T-cell (primary cell): Measurements from ENCODE around the gene UNCX. TPM values are rescaled to one million over a fixed set of nuclear protein-coding genes. Genes with fewer than 3 reads are reported as not detected.

Experiments used
- ATAC-seq, 4 experiments: fragments of 200-7000 bp in 3 of 4; fragments of 150-1000 bp in 1 of 4; cut with Tn5 transposase; replicated peaks in 1 of 4; 1 replicate in 3 of 4; 2 replicates in 1 of 4; pipeline ENCODE4 v1.10.0; 2021; ENCODE audit warnings: moderate library complexity in 3 of 4, mild to moderate bottlenecking in 2 of 4, moderate number of reproducible peaks in 1 of 4
- CTCF ChIA-PET, 2 donors: fragments of 300-600 bp; sonication (Branson Sonifier 250); formaldehyde crosslinking; loops; one replicate each; lab custom pipeline; 2022; ENCODE audit warnings: antibody characterized with exemption in 2 of 2; lab: Charles Lee
- POLR2A ChIA-PET, 2 donors: fragments of 300-600 bp; sonication (Branson Sonifier 250); formaldehyde crosslinking; loops; one replicate each; lab custom pipeline; 2022; ENCODE audit warnings: antibody characterized with exemption in 2 of 2; lab: Charles Lee
- DNase-seq, 35 experiments: peaks; one replicate each; pipeline versions ENCODE4 v3.0.0 to v3.0.0-alpha.2; 2013 to 2023
- H3K27ac ChIP-seq: one replicate; pipeline ENCODE4 v1.5.1; 2013; ENCODE audit warnings: low read length
- H3K27me3 ChIP-seq, 2 experiments: replicated peaks in 1 of 2; 1 replicate in 1 of 2; 2 replicates in 1 of 2; pipeline versions ENCODE4 v1.6.1 to v1.7.0; 2013; ENCODE audit warnings: low read length in 1 of 2, mixed read lengths in 1 of 2; ENCODE audit not compliant: control insufficient read depth in 2 of 2, insufficient read depth in 2 of 2; ENCODE audit errors: extremely low read depth in 1 of 2
- H3K36me3 ChIP-seq, 2 donors: 1 replicate in 1 of 2; 2 replicates in 1 of 2; pipeline versions ENCODE4 v1.6.1 to v1.7.0; 2013; ENCODE audit warnings: low read length in 1 of 2; ENCODE audit not compliant: control insufficient read depth in 2 of 2, insufficient read depth in 1 of 2; ENCODE audit errors: extremely low read depth in 1 of 2
- H3K4me1 ChIP-seq, 2 experiments: 1 replicate in 1 of 2; 2 replicates in 1 of 2; pipeline versions ENCODE4 v1.6.1 to v1.7.0; 2013; ENCODE audit warnings: low read length in 2 of 2, mixed read lengths in 1 of 2; ENCODE audit not compliant: insufficient read depth in 2 of 2, control insufficient read depth in 1 of 2; ENCODE audit errors: extremely low read depth in 1 of 2
- H3K4me3 ChIP-seq, 2 donors: 1 replicate in 1 of 2; 2 replicates in 1 of 2; pipeline versions ENCODE4 v1.5.1 to v1.7.0; 2013; ENCODE audit warnings: mild to moderate bottlenecking in 2 of 2, low read length in 1 of 2, moderate library complexity in 1 of 2; ENCODE audit not compliant: control insufficient read depth in 1 of 2; ENCODE audit errors: extremely low read depth in 1 of 2
- H3K9me3 ChIP-seq: 2 replicates; pipeline ENCODE4 v1.7.0; 2013
- H3K27ac Mint-ChIP-seq, 2 donors: one replicate each; pipeline ENCODE4 v1.8.0; 2020 to 2021; ENCODE audit warnings: mild to moderate bottlenecking in 2 of 2, mixed read lengths in 2 of 2
- H3K27me3 Mint-ChIP-seq, 2 donors: one replicate each; pipeline ENCODE4 v1.8.0; 2021 to 2022; ENCODE audit warnings: mixed read lengths in 2 of 2
- H3K36me3 Mint-ChIP-seq: one replicate; pipeline ENCODE4 v1.8.0; 2021; ENCODE audit warnings: mixed read lengths
- H3K4me1 Mint-ChIP-seq, 3 donors: one replicate each; pipeline ENCODE4 v1.8.0; 2020 to 2022; ENCODE audit warnings: mixed read lengths in 3 of 3, mild to moderate bottlenecking in 1 of 3
- H3K4me3 Mint-ChIP-seq, 3 donors: one replicate each; pipeline ENCODE4 v1.8.0; 2020 to 2022; ENCODE audit warnings: mild to moderate bottlenecking in 3 of 3, mixed read lengths in 3 of 3, moderate library complexity in 3 of 3
- H3K9me3 Mint-ChIP-seq, 3 donors: one replicate each; pipeline ENCODE4 v1.8.0; 2020 to 2022; ENCODE audit warnings: mixed read lengths in 3 of 3
- WGBS: methylation state at CpG from one replicate; pipeline ENCODE4 v1.1.5; 2013; ENCODE audit warnings: missing lambda C conversion rate; ENCODE audit not compliant: insufficient coverage; 5-methylcytosine and 5-hydroxymethylcytosine counted together
- total RNA-seq, 35 experiments: library from RNA in 6 of 35; stranded (reverse) in 6 of 35; fragments of 120-200 nt in 1 of 35; gene quantifications; one replicate each; pipeline versions ENCODE4 v1.2.1 to v1.2.4 and lab custom pipeline; 2013 to 2026

Gene UNCX
- total RNA-seq, 5 donors from 2014 or later (not counting 1 experiment from before 2014, with no cell fraction given): not detected

GRCh38 chr7:1281068-1281467 lies 48.4 kb downstream of the UNCX start:
- POLR2A ChIA-PET: no interaction called here
- peaks cover 0 to 10% (median 5%) of the 10 kb centered on the region in 3 donors for H3K9me3 Mint-ChIP-seq
- no peak overlapping the region for H3K27ac ChIP-seq

GRCh38 chr7:1282679-1283078 lies 50.0 kb downstream of the UNCX start:
- WGBS: 80% methylated on average over 2 of the region's 5 CpGs
- Histone ChIP-seq H3K4me1 (no peaks in the 10 kb centered on the region), H3K27ac (no peak overlapping the region), H3K27me3 (peaks cover 0 to 39% of the 10 kb centered on the region in 2 experiments), H3K4me3 (no peak overlapping the region), H3K9me3 (no peaks in the 10 kb centered on the region), H3K36me3 (no peaks in the 10 kb centered on the region)
- H3K9me3 Mint-ChIP-seq: peaks cover 0 to 10% (median 5%) of the 10 kb centered on the region in 3 donors
- H3K27me3 Mint-ChIP-seq: peaks cover 6 to 15% of the 10 kb centered on the region in 2 donors
- DNase-seq: no peak
- CTCF ChIA-PET: no interaction called here
- ATAC-seq: no peak
- H3K36me3 Mint-ChIP-seq: no peaks in the 10 kb centered on the region
- H3K4me1 Mint-ChIP-seq: no peaks in the 10 kb centered on the region
- POLR2A ChIA-PET: no interaction called here
- no peak overlapping the region for H3K4me3 Mint-ChIP-seq
- H3K27ac Mint-ChIP-seq: no peak overlapping the region

More at GRCh38 chr7:1281068-1281467, 48.4 kb downstream of the UNCX start:
- Histone ChIP-seq H3K4me3 (no peak overlapping the region), H3K4me1 (no peaks in the 10 kb centered on the region), H3K27me3 (peaks cover 0 to 41% of the 10 kb centered on the region in 2 experiments), H3K36me3 (no peaks in the 10 kb centered on the region), H3K9me3 (no peaks in the 10 kb centered on the region)
- Mint-ChIP-seq H3K4me1 (no peaks in the 10 kb centered on the region), H3K27me3 (peaks cover 11 to 23% of the 10 kb centered on the region in 2 donors), H3K4me3 (no peak overlapping the region), H3K27ac (no peak overlapping the region), H3K36me3 (no peaks in the 10 kb centered on the region)
- 90% methylated on average over 4 of the region's 13 CpGs for WGBS
- ATAC-seq (no peak), DNase-seq (no peak)
- CTCF ChIA-PET: no interaction called here

DNA sequence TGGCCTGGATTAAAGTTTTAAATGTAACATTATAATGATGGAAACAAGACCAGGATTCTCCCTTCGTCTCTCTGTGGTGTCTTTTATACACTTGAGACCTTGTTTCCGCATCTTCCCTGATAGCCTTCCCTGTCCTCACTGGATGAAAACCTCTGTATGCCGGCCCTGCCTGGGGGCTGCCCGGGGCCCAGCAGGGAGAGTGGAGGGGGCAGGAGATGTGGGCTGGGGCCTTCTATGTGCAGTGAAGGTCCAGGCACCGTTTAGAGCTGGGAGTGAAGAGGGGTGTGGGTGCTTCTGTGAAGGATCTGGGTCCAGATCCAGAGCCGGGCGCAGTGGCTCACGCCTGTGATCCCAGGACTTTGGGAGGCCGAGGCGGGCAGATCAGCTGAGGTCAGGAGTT lies 50.7 kb downstream of the UNCX start:
- peaks cover 4 to 10% of the 10 kb centered on the region in 2 donors for H3K27me3 Mint-ChIP-seq
- Histone ChIP-seq H3K36me3 (no peaks in the 10 kb centered on the region), H3K4me3 (no peak overlapping the region), H3K27ac (no peak overlapping the region), H3K4me1 (no peaks in the 10 kb centered on the region), H3K27me3 (peaks cover 0 to 42% of the 10 kb centered on the region in 2 experiments), H3K9me3 (no peaks in the 10 kb centered on the region)
- no peaks in the 10 kb centered on the region for H3K4me1 Mint-ChIP-seq
- ChIA-PET POLR2A (no interaction called here), CTCF (no interaction called here)
- H3K27ac Mint-ChIP-seq: no peak overlapping the region
- DNase-seq: no peak
- ATAC-seq: no peak
- H3K36me3 Mint-ChIP-seq: no peaks in the 10 kb centered on the region
- WGBS: 73% methylated on average over 4 of the region's 10 CpGs
- no peak overlapping the region for H3K4me3 Mint-ChIP-seq
- H3K9me3 Mint-ChIP-seq: peaks cover 0 to 10% (median 5%) of the 10 kb centered on the region in 3 donors

DNA sequence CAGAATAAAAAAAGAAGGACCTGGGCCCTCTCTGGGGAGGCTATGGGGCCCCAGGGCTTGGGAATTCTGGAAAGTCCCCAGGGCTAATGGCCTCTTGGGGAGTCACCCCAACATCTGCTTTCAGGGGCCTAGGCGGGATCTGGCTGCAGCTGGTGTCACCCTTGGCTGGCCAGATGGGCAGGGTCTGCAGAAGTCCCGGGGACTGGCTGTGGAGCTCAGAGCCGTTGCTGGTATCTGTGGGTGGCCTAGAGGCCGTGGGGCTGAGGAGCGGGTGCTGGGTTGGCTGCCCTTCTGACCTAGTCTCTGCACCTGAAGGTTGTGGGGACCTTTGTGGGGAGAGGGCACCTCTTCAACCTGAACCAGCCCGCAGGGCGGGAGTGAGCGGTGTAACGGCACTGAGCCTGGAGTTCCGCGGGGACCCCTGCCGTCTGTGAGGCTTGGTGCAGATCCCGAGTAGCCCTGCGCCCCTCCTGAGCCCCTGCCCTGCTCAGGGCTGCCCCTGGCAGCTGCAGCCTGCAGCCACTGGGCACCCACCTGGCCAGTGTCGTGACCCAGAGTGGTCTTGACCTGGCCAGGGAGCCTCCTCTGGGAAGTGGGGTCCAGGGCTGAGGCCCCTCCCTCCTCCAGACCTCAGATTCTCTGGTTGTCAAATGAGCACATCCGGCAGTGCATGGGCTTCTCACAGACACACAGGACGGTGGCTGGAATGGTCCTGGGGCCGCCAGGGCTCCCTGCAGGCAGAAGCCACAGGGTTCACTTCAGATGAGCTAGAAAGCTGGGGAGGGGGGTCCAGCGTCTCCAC lies 51.5 kb downstream of the UNCX start:
- Histone ChIP-seq H3K4me1 (no peaks in the 10 kb centered on the region), H3K4me3 (no peak overlapping the region), H3K27me3 (peaks cover 0 to 46% of the 10 kb centered on the region in 2 experiments), H3K27ac (no peak overlapping the region), H3K36me3 (no peaks in the 10 kb centered on the region), H3K9me3 (no peaks in the 10 kb centered on the region)
- Mint-ChIP-seq H3K27me3 (peaks cover 0 to 4% of the 10 kb centered on the region in 2 donors), H3K4me1 (no peaks in the 10 kb centered on the region), H3K4me3 (no peak overlapping the region), H3K27ac (no peak overlapping the region), H3K9me3 (peaks cover 0 to 6% (median 5%) of the 10 kb centered on the region in 3 donors), H3K36me3 (no peaks in the 10 kb centered on the region)
- CTCF ChIA-PET: no interaction called here
- ATAC-seq (no peak), DNase-seq (no peak)
- POLR2A ChIA-PET: no interaction called here
- WGBS: 70% methylated on average over 19 of the region's 19 CpGs

DNA sequence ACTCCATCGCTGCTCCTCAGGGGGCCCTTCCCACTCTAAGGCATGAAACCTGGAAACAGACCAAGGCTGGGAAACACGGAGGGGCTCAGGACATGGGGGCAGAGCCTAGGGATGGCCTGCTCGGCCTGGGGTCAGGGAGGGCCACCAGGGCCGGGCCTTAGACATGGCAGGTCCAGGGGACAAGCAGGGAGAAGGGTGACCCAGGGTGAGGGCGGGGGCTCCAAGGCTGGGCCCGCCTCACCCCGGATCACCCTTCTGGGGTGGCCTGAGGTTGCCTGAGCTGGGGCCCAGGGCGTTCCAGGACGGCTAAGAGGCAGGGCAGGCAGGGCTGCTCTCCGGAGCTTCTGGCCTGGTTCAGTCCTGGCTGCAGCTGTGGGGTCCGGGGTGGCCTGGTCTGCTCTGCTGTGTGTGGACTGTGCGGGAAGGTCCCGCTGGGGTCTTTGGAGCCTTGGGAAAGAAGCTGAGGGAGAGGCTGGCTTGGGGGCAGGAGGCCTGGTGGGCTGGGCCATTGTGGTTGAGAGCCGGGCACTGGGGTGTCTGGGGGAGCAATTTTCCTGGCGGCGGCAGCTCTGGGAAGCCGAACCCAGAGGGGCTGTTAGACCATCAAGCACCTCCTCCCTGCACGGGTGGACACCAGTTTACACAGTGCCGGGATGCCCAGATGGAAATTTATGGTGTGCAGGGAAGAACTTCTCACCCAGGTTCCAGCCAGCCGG lies 52.2 kb downstream of the UNCX start:
- no peak overlapping the region for H3K4me3 ChIP-seq
- 86% methylated on average over 14 of the region's 20 CpGs for WGBS
- POLR2A ChIA-PET: interaction anchor here in 1 of 2 donors (0.5 kb wide), 1 partner anchor 16 kb away, joined by 4 read pairs; no protein-coding TSS in a partner anchor
- peaks cover 0 to 7% of the 10 kb centered on the region in 2 donors for H3K27me3 Mint-ChIP-seq
- DNase-seq (no peak), ATAC-seq (no peak)
- peaks cover 0 to 3% (median 2%) of the 10 kb centered on the region in 3 donors for H3K4me1 Mint-ChIP-seq
- no peak overlapping the region for H3K27ac ChIP-seq
- peaks cover 0 to 48% of the 10 kb centered on the region in 2 experiments for H3K27me3 ChIP-seq
- no peak overlapping the region for H3K27ac Mint-ChIP-seq
- H3K4me3 Mint-ChIP-seq: no peak overlapping the region
- H3K36me3 ChIP-seq: no peaks in the 10 kb centered on the region
- H3K36me3 Mint-ChIP-seq: no peaks in the 10 kb centered on the region
- H3K9me3 Mint-ChIP-seq: peaks cover 0 to 5% (median 5%) of the 10 kb centered on the region in 3 donors
- H3K9me3 ChIP-seq: no peaks in the 10 kb centered on the region
- CTCF ChIA-PET: no interaction called here
- H3K4me1 ChIP-seq: peaks cover 0 to 3% of the 10 kb centered on the region in 2 experiments

- 87% methylated on average over 31 of the region's 39 CpGs for WGBS
- Mint-ChIP-seq H3K4me3 (no peak overlapping the region), H3K27me3 (peaks cover 0 to 10% of the 10 kb centered on the region in 2 donors), H3K9me3 (no peaks in the 10 kb centered on the region), H3K36me3 (no peaks in the 10 kb centered on the region), H3K27ac (no peak overlapping the region), H3K4me1 (peaks cover 0 to 7% (median 5%) of the 10 kb centered on the region in 3 donors)
- Histone ChIP-seq H3K4me3 (no peak overlapping the region), H3K27me3 (peaks cover 0 to 57% of the 10 kb centered on the region in 2 experiments), H3K36me3 (no peaks in the 10 kb centered on the region), H3K27ac (no peak overlapping the region), H3K9me3 (no peaks in the 10 kb centered on the region), H3K4me1 (peaks cover 2 to 12% of the 10 kb centered on the region in 2 experiments)
- DNase-seq (no peak), ATAC-seq (no peak)
- ChIA-PET CTCF (no interaction called here), POLR2A (interaction anchor here in 1 of 2 donors (0.5 kb wide), 1 partner anchor 16 kb away, joined by 4 read pairs; no protein-coding TSS in a partner anchor)
These were observed 53.1 kb downstream of the UNCX start for GRCh38 chr7:1285556-1286301.
